Neutrophil (primary cell): ENCODE results near the gene COX6B2.

Experiments
- H3K27ac ChIP-seq: fragments of 200-600 bp; sonication (generic); 2 replicates; pipeline ENCODE4 v1.5.1; 2016; ENCODE audit warnings: mild to moderate bottlenecking, moderate library complexity
- H3K27me3 ChIP-seq: fragments of 200-600 bp; sonication (generic); 2 replicates; pipeline ENCODE4 v1.6.0; 2016; ENCODE audit warnings: mild to moderate bottlenecking
- H3K36me3 ChIP-seq: fragments of 200-600 bp; sonication (generic); 2 replicates; pipeline ENCODE4 v1.5.1; 2017
- H3K4me1 ChIP-seq, 2 experiments: fragments of 200-600 bp in 1 of 2; sonication (generic) in 1 of 2; 1 replicate in 1 of 2; 2 replicates in 1 of 2; pipeline versions ENCODE4 v1.5.1 to v1.6.1; 2013 to 2016; ENCODE audit warnings: low read depth in 1 of 2, low read length in 1 of 2, mild to moderate bottlenecking in 1 of 2, moderate library complexity in 1 of 2; ENCODE audit not compliant: control insufficient read depth in 1 of 2, insufficient read depth in 1 of 2
- H3K4me3 ChIP-seq, 2 experiments: fragments of 200-600 bp in 1 of 2; sonication (generic) in 1 of 2; 1 replicate in 1 of 2; 2 replicates in 1 of 2; pipeline ENCODE4 v1.5.1; 2013 to 2016; ENCODE audit warnings: low read depth in 1 of 2, low read length in 1 of 2, mild to moderate bottlenecking in 1 of 2, moderate library complexity in 1 of 2
- H3K9me3 ChIP-seq: fragments of 200-600 bp; sonication (generic); 2 replicates; pipeline ENCODE4 v1.5.1; 2016
- TF ChIP-seq, protein P1 (sequence below): fragments of 200-600 bp; sonication (generic); IDR thresholded peaks from 2 replicates; pipeline ENCODE4 v1.5.1; 2016; ENCODE audit warnings: antibody characterized with exemption

The COX6B2 gene

DNA sequence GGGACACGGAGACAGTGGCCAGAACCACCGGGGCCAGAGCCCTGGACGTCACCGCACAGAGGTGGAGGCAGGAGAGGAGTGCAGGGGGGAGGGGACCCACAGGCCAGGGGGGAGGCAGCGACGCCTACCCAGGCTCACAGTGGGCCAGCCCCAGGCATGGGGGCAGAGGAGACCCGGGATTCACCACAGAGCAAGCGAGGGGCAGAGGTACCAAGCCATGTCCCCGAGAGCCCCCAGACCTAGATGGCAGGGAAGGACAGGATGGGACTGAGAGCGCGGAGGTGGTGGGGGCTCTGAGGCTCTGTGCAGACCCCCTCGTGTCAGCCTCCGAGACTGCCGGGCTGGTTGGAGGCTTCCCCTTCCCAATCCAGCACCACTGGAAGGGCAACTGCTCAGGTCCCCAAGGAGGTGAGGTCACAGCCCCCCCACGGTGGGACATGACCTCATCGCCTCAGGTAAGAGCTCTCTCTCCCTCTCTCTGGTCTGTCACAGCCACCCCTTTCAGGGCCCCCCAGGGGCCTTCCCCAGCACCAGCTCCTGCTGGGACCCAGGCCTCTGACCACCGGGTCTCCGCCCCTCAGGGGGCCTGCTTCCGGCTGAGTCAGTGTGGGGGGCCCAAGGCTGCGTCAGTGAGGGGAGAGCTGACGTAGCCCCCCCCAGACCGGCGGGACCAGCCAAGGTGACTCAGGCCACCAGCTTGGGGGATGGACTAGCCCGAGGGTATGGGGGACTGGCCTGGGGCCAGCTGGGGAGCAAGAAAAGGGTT is 18.0 kb upstream of the COX6B2 start:
- TF ChIP-seq, protein P1, sequence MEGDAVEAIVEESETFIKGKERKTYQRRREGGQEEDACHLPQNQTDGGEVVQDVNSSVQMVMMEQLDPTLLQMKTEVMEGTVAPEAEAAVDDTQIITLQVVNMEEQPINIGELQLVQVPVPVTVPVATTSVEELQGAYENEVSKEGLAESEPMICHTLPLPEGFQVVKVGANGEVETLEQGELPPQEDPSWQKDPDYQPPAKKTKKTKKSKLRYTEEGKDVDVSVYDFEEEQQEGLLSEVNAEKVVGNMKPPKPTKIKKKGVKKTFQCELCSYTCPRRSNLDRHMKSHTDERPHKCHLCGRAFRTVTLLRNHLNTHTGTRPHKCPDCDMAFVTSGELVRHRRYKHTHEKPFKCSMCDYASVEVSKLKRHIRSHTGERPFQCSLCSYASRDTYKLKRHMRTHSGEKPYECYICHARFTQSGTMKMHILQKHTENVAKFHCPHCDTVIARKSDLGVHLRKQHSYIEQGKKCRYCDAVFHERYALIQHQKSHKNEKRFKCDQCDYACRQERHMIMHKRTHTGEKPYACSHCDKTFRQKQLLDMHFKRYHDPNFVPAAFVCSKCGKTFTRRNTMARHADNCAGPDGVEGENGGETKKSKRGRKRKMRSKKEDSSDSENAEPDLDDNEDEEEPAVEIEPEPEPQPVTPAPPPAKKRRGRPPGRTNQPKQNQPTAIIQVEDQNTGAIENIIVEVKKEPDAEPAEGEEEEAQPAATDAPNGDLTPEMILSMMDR = no peak
- Histone ChIP-seq H3K4me1 (no peaks in the 10 kb centered on the region), H3K9me3 (no peaks in the 10 kb centered on the region), H3K27ac (no peak overlapping the region), H3K4me3 (no peak overlapping the region), H3K36me3 (no peaks in the 10 kb centered on the region), H3K27me3 (peaks cover 100% of the 10 kb centered on the region)

GRCh38 chr19:55370305-55370988 is 15.9 kb upstream of the COX6B2 start, which contains the start of gene IL11:
IL11 (minus strand) TSS chr19:55370463; CDS start chr19:55370310, 153 bp downstream.
- no peaks in the 10 kb centered on the region for H3K9me3 ChIP-seq
- no peak within 1 kb of the TSS for H3K4me3 ChIP-seq
- H3K27ac ChIP-seq = no peak within 1 kb of the TSS
- no peaks in the 10 kb centered on the region for H3K4me1 ChIP-seq
- no peaks in the 10 kb centered on the region for H3K36me3 ChIP-seq
- peaks cover 96% of the 10 kb centered on the region for H3K27me3 ChIP-seq
- TF ChIP-seq, protein P1 = no peak

GRCh38 chr19:55369653-55370304 is 15.3 kb upstream of the COX6B2 start:
- Histone ChIP-seq H3K27me3 (peaks cover 91% of the 10 kb centered on the region), H3K36me3 (no peaks in the 10 kb centered on the region), H3K27ac (no peak overlapping the region)

GRCh38 chr19:55368701-55369563 is 14.4 kb upstream of the COX6B2 start:
- no peak overlapping the region for H3K27ac ChIP-seq
- TF ChIP-seq, protein P1 = no peak
- H3K36me3 ChIP-seq = no peaks in the 10 kb centered on the region
- no peaks in the 10 kb centered on the region for H3K9me3 ChIP-seq
- H3K27me3 ChIP-seq = peaks cover 91% of the 10 kb centered on the region
- H3K4me1 ChIP-seq = no peaks in the 10 kb centered on the region
- H3K4me3 ChIP-seq = no peak overlapping the region

More at GRCh38 chr19:55369653-55370304, 15.3 kb upstream of the COX6B2 start:
- no peaks in the 10 kb centered on the region for H3K9me3 ChIP-seq
- H3K4me1 ChIP-seq = no peaks in the 10 kb centered on the region
- TF ChIP-seq, protein P1 = no peak
- H3K4me3 ChIP-seq = no peak overlapping the region

- H3K36me3 ChIP-seq = no peaks in the 10 kb centered on the region
- H3K27me3 ChIP-seq = peaks cover 83% of the 10 kb centered on the region
- TF ChIP-seq, protein P1 = no peak
- no peaks in the 10 kb centered on the region for H3K9me3 ChIP-seq
- H3K27ac ChIP-seq = no peak overlapping the region
- H3K4me3 ChIP-seq = no peak overlapping the region
- H3K4me1 ChIP-seq = no peaks in the 10 kb centered on the region
Observed at GRCh38 chr19:55368106-55368505, 13.6 kb upstream of the COX6B2 start.
